NT2/D1 (cell line): ENCODE results near the gene UNC5B.
"Not testable (repeated sequence)": the region's sequence is repeated elsewhere in the genome, so short reads cannot be mapped to it uniquely, and the experiment has no call there.

Experiments used
- DNase-seq: peaks from one replicate; pipeline ENCODE4 v3.0.0-alpha.2; 2011; ENCODE audit warnings: low read depth, low spot score
- H3K27me3 ChIP-seq: 2 replicates; pipeline ENCODE4 v1.6.0; 2011; ENCODE audit warnings: mild to moderate bottlenecking; ENCODE audit not compliant: insufficient read length, insufficient read depth
- H3K36me3 ChIP-seq: 2 replicates; pipeline ENCODE4 v1.6.1; 2011; ENCODE audit warnings: mild to moderate bottlenecking, low read length, mixed read lengths; ENCODE audit not compliant: insufficient read depth, insufficient read length
- H3K4me1 ChIP-seq: 2 replicates; pipeline ENCODE4 v1.5.1; 2011; ENCODE audit not compliant: insufficient read depth, insufficient read length
- H3K4me3 ChIP-seq: 2 replicates; pipeline ENCODE4 v1.5.1; 2011; ENCODE audit warnings: low read depth; ENCODE audit not compliant: insufficient read length
- H3K9ac ChIP-seq: 2 replicates; pipeline ENCODE4 v1.6.0; 2011; ENCODE audit warnings: low read depth; ENCODE audit not compliant: insufficient read length
- H3K9me3 ChIP-seq: 2 replicates; pipeline ENCODE4 v1.5.1; 2011; ENCODE audit warnings: mild to moderate bottlenecking, low read length; ENCODE audit not compliant: insufficient read depth
- SUZ12 ChIP-seq: IDR thresholded peaks from 2 replicates; pipeline ENCODE4 v1.6.1; 2011; ENCODE audit not compliant: insufficient read length, insufficient read depth; ENCODE audit errors: extremely low read depth
- YY1 ChIP-seq: IDR thresholded peaks from 2 replicates; pipeline ENCODE4 v1.6.1; 2011; ENCODE audit not compliant: insufficient read length, insufficient read depth
- ZNF274 ChIP-seq: IDR thresholded peaks from 2 replicates; pipeline ENCODE4 v1.6.1; 2011; ENCODE audit warnings: mild to moderate bottlenecking, low read depth, low read length

UNC5B gene

GRCh38 chr10:71214641-71215559, 2.5 kb downstream of the UNC5B start:
- Histone ChIP-seq H3K4me1 (peaks cover 25% of the 10 kb centered on the region), H3K9me3 (no peaks in the 10 kb centered on the region), H3K36me3 (no peaks in the 10 kb centered on the region), H3K9ac (peak overlapping the region; percentile 5), H3K4me3 (no peak overlapping the region), H3K27me3 (peaks cover 23% of the 10 kb centered on the region)
- no peak for DNase-seq
- TF ChIP-seq YY1 (no peak), ZNF274 (no peak), SUZ12 (no peak)

DNA sequence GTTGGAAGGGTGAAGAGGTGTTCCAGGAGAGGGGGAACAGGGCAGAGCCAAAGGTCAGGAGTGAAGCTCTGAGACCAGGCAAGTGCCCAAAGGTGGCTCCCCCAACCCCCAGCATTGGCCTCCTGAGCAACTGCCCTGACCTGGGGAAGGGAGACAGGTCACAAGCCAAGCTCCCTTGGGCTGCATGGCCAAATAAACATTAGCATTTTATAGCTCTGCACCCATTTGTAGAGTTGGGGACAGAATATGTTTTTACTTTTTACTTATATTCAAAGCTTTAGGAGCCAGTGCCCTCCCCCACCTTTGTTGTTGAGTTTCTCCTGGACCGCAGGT, 4.0 kb downstream of the UNC5B start:
- no peak overlapping the region for H3K9ac ChIP-seq
- no peaks in the 10 kb centered on the region for H3K9me3 ChIP-seq
- TF ChIP-seq ZNF274 (no peak), SUZ12 (no peak), YY1 (no peak)
- peaks cover 8% of the 10 kb centered on the region for H3K27me3 ChIP-seq
- DNase-seq = no peak
- H3K36me3 ChIP-seq = no peaks in the 10 kb centered on the region
- no peak overlapping the region for H3K4me3 ChIP-seq
- H3K4me1 ChIP-seq = peaks cover 22% of the 10 kb centered on the region

DNA sequence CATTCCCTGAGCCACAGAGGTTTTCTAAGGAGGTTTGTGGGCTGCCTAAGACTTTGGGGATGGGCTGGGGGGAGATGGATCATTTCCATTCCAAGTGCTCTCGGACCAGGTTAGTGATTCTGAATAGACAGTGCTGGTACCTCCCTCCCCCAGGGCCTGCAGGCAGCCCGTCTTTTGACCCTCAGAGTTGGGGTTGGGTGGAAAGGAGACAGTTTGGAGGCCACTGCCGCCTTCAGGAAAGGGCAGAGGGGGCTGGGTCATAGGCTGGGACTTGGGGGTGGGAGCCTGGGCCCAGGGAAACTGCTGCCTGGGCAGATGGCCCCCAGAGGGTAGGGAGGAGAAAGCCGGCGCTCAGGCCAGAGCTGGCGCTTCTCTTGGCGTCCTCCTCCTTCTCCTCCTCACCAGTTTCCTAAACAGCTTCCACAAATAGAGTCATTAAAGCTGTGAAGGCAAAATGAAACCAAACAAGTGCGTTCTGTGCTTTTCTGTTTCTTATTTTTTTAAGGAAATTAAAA, 4.4 kb downstream of the UNC5B start:
- H3K9ac ChIP-seq = peak overlapping the region; percentile 26
- no peaks in the 10 kb centered on the region for H3K9me3 ChIP-seq
- peaks cover 4% of the 10 kb centered on the region for H3K27me3 ChIP-seq
- TF ChIP-seq SUZ12 (no peak), YY1 (no peak), ZNF274 (no peak)
- peak overlapping the region; percentile 24 for H3K4me3 ChIP-seq
- DNase-seq = no peak
- no peaks in the 10 kb centered on the region for H3K36me3 ChIP-seq
- peaks cover 20% of the 10 kb centered on the region for H3K4me1 ChIP-seq

GRCh38 chr10:71217266-71218045, 5.1 kb downstream of the UNC5B start:
- H3K36me3 ChIP-seq = no peaks in the 10 kb centered on the region
- H3K4me1 ChIP-seq = peaks cover 27% of the 10 kb centered on the region
- H3K4me3 ChIP-seq = peak overlapping the region; percentile 25
- no peaks in the 10 kb centered on the region for H3K9me3 ChIP-seq
- peak overlapping the region; percentile 65 for H3K9ac ChIP-seq
- no peak for TF ChIP-seq YY1
- TF ChIP-seq ZNF274 = no peak
- no peak for TF ChIP-seq SUZ12
- DNase-seq = no peak
- no peaks in the 10 kb centered on the region for H3K27me3 ChIP-seq

- TF ChIP-seq SUZ12 = no peak
- no peak for TF ChIP-seq YY1
- TF ChIP-seq ZNF274 = no peak
- no peaks in the 10 kb centered on the region for H3K36me3 ChIP-seq
- peak overlapping the region; percentile 65 for H3K9ac ChIP-seq
- H3K27me3 ChIP-seq = no peaks in the 10 kb centered on the region
- no peak for DNase-seq
- peaks cover 32% of the 10 kb centered on the region for H3K4me1 ChIP-seq
- H3K4me3 ChIP-seq = peak overlapping the region; percentile 25
- no peaks in the 10 kb centered on the region for H3K9me3 ChIP-seq
Measured at GRCh38 chr10:71218046-71218650, 5.8 kb downstream of the UNC5B start.

- H3K36me3 ChIP-seq = no peaks in the 10 kb centered on the region
- TF ChIP-seq YY1 = no peak
- H3K9me3 ChIP-seq = no peaks in the 10 kb centered on the region
- peaks cover 33% of the 10 kb centered on the region for H3K4me1 ChIP-seq
- no peak for DNase-seq
- H3K27me3 ChIP-seq = no peaks in the 10 kb centered on the region
- no peak overlapping the region for H3K9ac ChIP-seq
- no peak overlapping the region for H3K4me3 ChIP-seq
Measured at GRCh38 chr10:71218651-71219050, 6.3 kb downstream of the UNC5B start.

DNA sequence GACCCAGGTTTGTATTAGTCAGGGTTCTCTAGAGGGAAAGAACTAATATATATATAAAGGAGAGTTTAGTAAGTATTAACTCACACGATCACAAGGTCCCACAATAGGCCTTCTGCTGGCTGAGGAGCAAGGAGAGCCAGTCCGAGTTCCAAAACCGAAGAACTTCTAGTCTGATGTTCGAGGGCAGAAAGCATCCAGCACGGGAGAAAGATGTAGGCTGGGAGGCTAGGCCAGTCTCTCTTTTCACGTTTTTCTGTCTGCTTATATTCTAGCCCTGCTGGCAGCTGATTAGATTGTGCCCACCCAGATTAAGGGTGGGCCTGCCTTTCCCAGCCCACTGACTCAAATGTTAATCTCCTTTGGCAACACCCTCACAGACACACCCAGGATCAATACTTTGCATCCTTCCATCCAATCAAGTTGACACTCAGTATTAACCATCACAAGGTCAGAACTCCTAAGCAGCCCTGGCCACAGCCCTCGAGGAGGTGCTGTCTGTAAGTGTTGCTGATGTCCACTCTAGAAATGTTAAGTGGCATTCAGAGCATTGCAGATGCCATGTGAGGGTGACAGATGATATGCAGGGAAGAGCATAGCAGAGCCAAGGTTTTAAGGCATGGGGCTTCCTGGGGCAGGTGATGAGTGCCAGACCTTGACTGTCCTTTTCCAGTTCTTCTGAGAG, 7.0 kb downstream of the UNC5B start:
- not testable (repeated sequence) for H3K27me3 ChIP-seq, H3K4me3 ChIP-seq, H3K9me3 ChIP-seq, H3K36me3 ChIP-seq, H3K9ac ChIP-seq, DNase-seq
- H3K4me1 ChIP-seq = peaks cover 34% of the 10 kb centered on the region
